GM21367 (cell line): ENCODE data around the gene CDYL.

ENCODE experiments used
- ATAC-seq: cut with Tn5 transposase; IDR thresholded peaks from one replicate; pipeline ENCODE4 v1.9.1; 2021; ENCODE audit not compliant: unreplicated experiment

CDYL gene

DNA sequence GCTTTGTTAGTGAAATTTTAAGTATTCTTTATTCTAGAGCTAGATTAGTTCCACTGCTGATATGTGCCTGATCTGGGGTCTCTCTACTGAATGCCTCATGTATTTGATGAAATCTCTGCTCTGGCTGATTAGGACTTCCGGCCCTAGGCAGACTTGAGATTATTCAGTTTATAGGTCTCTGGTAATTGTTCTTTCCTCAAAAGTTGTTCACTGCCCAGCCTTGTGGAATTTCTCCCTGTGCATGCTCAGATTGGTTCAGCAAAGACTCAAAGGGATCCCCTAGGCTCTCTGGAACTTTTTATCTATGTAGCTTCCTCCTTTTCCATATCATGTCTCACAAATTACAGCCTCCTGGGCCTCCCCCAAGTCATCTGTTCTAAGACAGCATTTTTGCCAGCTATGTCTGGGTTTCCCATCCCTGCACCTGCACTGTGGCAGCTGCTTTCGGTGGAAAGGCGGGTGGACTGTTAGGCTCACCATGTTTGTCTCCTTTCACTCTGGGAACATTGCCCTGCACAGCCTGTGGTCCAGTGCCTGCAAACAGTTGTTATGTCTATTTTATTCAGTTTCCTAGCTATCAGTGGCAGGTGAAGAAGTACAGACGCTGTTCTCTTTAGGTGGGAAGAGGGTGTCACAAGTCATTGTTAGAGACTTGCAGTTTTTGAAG lies 154.0 kb downstream of the CDYL start:
- no peak for ATAC-seq

- ATAC-seq, result no peak
Observed at GRCh38 chr6:4931530-4932227, 155.5 kb downstream of the CDYL start.

DNA sequence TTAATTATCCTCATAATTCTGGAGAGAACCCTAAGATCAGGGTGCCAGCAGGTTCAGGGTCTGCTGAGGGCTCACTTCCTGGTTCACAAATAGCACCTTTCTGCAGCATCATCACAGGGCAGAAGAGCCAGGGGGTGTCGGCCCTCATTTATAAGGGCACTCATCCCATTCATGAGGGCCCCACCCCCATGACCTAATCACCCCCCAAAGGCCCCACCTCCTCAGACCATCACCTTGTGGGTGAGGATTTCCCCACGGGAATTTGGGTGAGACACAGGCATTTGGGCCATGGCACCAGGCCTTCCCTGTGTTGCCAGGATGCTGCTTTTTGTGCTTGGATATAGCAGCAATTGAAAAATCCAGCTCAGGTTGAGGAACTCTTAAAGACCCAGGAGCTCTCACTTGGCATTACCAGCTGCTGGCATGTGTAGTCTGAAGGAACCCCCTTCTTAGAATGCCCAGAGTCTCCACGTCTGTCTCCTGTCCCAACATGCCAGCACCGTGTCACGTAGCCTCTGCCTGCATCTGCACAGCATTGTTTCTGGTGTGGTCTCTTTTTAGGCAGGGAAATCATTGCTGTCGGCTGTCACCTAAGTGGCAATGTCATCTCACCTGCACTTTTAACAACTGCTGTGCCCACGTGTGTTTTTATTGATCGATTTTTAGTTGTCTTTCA lies 156.2 kb downstream of the CDYL start:
- ATAC-seq, result no peak

- ATAC-seq, result no peak
Observed at GRCh38 chr6:4935486-4935885, 159.3 kb downstream of the CDYL start.

DNA sequence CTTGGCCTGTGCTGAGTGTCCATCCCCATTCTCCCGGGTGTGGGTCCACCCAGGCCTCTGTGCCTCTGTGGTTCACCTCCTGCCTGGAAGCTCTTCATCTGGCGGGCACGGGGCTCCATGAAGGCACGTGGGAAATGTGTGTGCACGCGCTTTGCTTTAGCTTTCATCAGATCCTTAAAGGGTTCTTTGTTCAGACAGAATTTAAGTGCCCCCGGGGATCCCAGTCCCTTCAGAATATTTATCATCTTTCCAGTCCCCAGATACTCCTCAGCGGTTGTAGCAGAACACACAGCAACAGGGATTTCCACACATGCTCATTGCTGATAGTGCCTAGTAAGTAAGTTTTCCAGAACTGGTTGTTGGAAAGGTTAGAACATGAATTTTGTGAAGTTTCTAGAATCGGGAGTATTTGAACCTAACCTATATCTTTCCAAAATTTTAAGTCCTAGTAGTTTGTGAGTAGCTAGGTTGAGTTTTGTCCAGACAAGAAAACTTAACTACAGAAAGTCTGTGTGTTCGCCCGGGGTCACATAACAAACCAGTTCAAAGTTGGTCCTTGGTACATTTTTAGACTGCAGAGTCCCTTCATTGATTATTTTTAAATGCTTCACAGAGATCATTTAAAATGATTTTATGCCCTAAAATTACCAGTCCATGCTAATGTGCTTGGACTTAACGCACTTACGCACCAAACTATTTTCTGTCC lies 159.9 kb downstream of the CDYL start:
- ATAC-seq, result no peak

DNA sequence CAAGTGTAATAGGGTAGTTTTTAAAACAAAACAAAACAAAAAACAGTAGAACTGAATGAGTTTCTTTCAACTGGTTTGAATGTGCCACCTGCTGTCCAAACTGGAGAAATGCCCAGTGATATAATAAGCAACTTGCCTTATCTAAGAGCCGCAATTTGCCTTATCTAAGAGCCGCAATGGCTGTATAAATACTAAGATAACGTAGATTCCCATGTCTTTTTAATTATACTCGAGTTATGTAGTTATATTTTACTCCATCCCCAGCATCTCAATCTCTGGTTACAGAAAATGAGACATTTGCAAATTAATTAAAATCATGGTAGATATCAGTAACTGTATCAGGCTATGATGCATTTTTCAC lies 160.5 kb downstream of the CDYL start:
- no peak for ATAC-seq

- ATAC-seq, result no peak
Observed at GRCh38 chr6:4937414-4937813, 161.2 kb downstream of the CDYL start.

GRCh38 chr6:4939241-4939640 lies 163.0 kb downstream of the CDYL start:
- no peak for ATAC-seq

DNA sequence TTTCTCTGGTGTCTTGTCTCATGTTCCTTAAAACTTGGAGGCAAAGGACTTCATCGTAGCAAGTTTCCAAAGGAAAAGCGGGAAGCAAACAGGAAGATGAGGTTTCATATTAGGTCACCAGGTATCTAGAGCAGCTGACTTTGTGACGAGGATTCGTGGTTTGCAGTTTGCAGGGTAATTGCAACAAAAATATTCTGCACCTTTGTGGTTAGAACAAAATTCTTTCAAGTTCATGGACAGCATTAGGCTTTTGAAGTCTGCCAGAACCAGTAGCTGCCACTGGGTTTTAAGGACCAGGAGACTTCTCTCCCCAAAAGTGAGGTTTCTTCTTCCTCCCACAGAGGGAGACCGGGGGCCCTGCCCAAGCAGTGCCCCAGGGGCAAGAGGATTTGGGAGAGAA lies 164.2 kb downstream of the CDYL start:
- ATAC-seq, result no peak

- ATAC-seq, result no peak
Observed at GRCh38 chr6:4941782-4942672, 165.8 kb downstream of the CDYL start.

DNA sequence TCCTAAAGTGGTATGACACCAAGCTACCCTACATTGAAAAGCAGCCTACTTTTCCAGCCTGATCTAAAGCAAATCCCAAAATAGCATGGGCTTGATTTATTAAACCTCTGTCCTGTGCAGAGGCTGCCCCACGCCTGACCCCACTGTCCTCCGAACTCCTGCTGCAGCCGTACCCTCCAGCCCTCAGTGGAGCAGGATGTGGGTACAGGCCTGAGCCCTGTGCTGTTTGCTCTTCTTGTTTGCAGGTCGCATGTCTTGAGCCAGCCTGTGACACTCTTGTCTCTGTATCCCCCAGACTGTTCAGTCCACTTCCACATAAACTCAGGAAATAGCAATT lies 166.4 kb downstream of the CDYL start:
- ATAC-seq, result no peak

DNA sequence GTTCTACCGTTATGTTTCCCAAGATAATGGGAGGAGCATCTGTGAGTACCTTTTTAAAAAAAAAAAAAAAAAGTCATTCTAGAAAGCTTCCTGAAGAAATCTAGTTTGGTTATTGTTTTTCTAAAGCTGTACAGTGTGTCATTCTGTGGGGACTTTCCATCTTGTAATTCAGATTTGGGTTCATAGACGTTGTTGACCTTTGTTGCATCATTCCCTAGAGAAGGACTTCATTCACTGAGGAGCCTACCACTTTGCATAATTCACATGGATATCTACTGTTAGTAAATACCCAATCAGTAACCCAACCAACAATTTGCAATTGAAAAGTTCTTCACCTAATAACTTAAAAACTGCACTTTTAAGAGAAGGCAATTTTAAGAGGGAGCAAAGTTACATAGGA lies 167.5 kb downstream of the CDYL start:
- no peak for ATAC-seq

DNA sequence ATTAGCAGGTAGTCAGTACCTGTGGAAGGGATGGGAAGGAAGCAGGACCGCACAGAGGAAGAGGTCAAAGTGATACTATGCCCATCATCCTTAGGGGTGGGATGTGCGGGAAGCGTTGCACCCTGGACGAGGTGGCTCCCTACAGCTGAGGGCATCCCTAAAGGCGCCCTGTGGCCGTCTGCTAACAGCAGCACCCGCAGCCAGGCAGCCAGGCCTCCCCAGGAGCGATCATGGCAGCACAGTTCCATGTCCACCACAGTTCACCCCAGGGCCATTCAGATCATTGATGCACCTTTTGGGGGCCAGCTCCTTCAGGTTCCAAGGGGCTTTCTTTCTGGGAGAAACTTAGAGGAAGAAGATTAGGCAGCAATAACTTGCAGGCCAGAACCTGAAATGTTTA lies 168.1 kb downstream of the CDYL start:
- no peak for ATAC-seq

DNA sequence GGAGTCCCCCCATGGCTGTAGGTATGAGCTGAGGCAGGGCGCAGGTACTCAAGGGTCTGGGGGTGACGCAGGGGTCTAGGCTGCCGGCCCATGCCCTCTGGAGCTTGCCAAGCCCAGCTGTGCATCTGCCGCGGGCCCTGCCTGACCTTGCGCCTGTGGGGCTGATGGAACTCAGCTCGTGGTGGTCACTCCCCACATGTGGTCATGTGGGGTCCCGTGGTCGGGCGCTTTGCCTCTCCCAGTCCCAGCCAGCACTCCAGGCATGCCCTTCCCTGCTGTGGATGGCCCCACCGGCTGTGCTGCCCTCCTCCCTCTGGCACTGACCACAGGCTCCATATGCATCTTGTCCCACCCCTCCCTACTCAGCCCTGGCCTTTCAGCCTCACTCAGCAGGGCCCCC lies 170.3 kb downstream of the CDYL start:
- no peak for ATAC-seq

DNA sequence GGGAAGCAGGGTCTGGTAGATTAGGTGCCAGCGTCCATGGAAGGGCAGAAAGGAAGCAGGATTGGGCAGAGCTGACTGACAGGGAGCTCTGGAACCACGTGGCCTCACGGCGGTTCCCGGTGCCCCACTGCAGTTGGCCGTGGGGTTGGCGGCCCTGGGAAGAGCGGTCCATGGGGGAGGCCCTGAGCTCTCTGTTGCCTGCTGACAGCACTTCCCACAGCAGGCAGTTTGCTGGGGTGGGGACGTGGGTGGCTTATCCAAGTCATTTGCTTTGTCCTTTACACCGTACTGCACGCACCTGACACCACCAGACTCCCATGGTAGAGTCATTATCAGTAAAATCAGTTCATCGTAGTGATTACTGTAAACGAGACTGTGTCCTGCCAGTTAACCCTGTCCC lies 171.5 kb downstream of the CDYL start:
- ATAC-seq, result no peak

GRCh38 chr6:4948781-4949450 lies 172.7 kb downstream of the CDYL start:
- no peak for ATAC-seq

DNA sequence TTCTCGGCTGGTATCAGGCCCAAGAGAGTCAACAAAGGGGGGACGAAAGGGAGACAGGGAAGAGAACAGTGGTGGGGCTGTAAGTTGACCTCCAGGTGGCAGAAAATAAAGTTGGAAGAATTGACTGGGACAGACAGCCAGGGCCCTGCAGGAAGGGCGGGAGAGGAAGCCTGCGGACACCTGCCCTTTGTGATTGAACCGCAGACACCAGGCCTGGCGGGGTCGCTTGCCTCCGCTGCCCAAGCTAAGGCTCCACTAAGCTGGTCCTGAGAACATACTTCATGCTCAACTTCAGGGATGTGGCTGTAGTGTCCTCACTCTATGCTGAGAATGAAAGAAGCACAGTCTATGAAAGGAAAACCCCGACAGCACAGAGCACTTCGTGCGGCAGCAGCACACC lies 173.9 kb downstream of the CDYL start:
- ATAC-seq, result no peak

DNA sequence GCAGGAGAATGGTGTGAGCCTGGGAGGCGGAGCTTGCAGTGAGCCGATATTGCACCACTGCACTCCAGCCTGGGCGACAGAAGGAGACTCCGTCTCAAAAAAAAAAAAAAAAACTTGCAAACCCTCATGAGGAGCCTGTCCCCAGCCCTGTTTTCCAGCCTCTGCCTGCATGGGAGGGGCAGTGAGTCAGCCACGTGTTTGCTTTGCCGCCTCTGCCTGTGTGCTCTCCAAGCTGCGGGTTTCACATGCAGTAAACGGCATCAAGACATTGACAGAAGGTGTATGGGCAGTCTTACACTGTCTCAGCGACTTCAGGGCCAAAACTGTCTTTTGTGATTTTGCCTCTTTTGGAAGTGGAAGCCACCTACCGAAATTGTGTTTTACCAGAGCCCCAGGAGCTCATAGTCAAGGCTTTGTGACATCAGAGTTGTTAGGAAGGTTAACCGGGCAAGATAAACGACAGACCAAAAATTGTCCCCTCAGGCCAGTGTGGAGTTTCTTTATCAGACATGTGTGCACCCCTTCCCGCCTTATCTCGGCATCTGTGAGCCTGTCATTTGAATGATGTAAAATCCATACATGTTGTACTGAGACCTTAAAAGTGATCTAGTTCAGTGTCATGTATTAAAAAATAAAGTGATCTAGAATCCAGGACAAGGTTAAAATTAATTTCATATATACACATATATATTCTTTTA lies 174.8 kb downstream of the CDYL start:
- no peak for ATAC-seq

DNA sequence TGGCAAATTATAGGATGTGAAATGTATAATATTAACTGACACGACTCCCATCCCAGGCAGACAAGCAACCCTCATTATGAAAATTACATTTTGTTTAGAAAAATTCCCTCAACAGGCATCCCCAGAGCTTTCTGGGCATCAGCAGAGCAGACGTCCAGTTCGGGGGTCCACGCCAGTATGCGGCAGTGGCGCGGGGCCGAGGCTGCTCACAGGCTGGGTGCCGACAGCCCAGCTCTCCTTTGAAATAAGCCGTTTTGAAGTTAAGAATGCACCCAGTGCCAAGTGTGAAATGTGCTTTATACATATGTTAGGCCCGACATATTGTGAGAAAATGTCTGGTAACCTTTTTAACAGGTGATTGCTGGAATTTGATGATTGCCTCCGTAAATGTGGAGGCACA lies 177.2 kb downstream of the CDYL start:
- ATAC-seq, result no peak

GRCh38 chr6:4956625-4957024 lies 180.4 kb downstream of the CDYL start:
- ATAC-seq, result no peak
